ENCODE results near the gene CABP4.

DNA sequence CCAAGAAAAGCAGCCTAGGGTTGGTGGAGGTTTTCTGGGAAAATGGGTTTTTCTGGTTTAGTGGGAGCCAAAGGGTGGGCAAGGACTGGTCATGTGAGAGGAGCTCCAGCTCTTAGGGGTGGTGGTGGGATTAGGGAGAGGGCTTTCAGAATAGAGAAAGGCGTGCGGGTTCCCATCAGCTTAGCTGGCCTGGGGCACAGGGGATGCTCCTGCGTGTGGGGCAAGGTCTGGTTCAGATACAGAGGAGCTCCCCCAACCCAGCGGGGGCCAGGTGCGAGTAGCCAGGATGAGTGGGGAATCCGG is 13.3 kb downstream of the CABP4 start:
- TF ChIP-seq POLR2A (IDR thresholded peaks at IDR 0.05) (no peak), CTCF (IDR thresholded peaks at IDR 0.05) (no peak)
